HL-60 (cell line): ENCODE results near the gene IGLL5.

Source experiments
- DNase-seq, 2 experiments: peaks; one replicate each; pipeline ENCODE4 v3.0.0-alpha.2; 2010 to 2020; ENCODE audit warnings: low read depth in 1 of 2, low spot score in 1 of 2
- H3K27ac ChIP-seq: fragments of 250-450 bp; sonication (Bioruptor Pico); replicated peaks from 2 replicates; pipeline ENCODE4 v1.5.1; 2020; ENCODE audit warnings: mild to moderate bottlenecking, moderate library complexity
- H3K27me3 ChIP-seq: fragments of 250-450 bp; sonication (Bioruptor Pico); 2 replicates; pipeline ENCODE4 v1.5.1; 2021; ENCODE audit warnings: mild to moderate bottlenecking, moderate library complexity; ENCODE audit not compliant: insufficient read depth, poor library complexity, severe bottlenecking
- H3K4me3 ChIP-seq: replicated peaks from 2 replicates; pipeline ENCODE4 v1.5.1; 2011; ENCODE audit warnings: mild to moderate bottlenecking, control low read depth, low read length; ENCODE audit not compliant: insufficient read depth
- GABPA ChIP-seq: IDR thresholded peaks from 2 replicates; pipeline ENCODE4 v1.6.1; 2012; ENCODE audit warnings: low read depth
- POLR2AphosphoS5 ChIP-seq: IDR thresholded peaks from 2 replicates; pipeline ENCODE4 v1.6.1; 2012; ENCODE audit warnings: low read depth
- SPI1 ChIP-seq: IDR thresholded peaks from 2 replicates; pipeline ENCODE4 v1.6.1; 2012; ENCODE audit warnings: low read depth, mild to moderate bottlenecking, borderline replicate concordance
- TF ChIP-seq, protein P1 (sequence below): IDR thresholded peaks from one replicate; pipeline ENCODE4 v1.5.1; 2011; ENCODE audit warnings: low read length, control low read depth, inconsistent platforms; ENCODE audit not compliant: insufficient read depth
- TF ChIP-seq, protein P2 (sequence below): IDR thresholded peaks from 2 replicates; pipeline ENCODE4 v1.6.1; 2012; ENCODE audit warnings: low read depth; ENCODE audit not compliant: insufficient replicate concordance

IGLL5 gene

DNA sequence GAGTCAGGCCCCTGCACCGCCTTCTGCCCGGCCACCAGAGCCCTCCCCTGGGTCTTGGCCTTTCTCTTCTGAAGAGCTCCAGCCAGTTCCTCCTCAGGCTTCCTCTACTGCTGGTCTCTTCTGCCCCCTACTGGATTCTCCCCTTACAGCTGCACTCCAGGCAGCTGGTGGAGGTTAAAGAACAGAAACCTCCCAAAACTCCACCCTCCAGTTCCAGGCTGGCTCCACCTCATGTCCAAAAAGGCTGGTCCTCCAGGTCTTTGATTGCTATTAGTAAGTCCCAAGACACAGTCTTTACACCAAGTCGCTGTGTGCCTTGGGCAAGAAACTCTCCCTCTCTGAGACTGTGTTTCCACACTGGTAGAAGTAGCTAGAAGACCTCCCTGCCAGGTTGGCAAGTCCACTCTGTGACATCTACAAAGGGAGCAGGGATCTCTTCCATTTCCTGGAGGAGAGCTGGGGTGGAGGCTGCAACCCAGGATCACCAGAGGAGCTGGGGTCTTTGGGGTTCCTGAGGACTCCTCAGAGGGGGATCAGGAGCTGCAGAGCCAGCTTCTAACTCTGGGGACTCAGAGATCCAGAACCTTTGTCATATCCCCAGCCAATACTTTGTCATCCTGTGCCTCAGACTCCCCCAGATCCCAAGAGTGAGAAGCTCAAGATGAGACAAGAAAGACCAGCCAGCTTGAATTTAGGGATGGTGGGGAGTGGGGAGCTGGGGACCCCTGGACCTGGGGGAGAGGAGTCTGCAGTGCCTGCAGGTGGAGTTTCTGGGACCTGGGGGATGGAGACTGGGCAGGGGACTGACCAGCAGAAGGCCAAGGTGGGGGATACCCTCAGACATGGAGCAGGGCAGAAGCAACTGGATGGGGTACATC, 3.4 kb upstream of the IGLL5 start:
- TF ChIP-seq POLR2AphosphoS5 (no peak), SPI1 (peak; percentile 73; the same call in 1 of the 2 replicates)
- TF ChIP-seq, protein P1, sequence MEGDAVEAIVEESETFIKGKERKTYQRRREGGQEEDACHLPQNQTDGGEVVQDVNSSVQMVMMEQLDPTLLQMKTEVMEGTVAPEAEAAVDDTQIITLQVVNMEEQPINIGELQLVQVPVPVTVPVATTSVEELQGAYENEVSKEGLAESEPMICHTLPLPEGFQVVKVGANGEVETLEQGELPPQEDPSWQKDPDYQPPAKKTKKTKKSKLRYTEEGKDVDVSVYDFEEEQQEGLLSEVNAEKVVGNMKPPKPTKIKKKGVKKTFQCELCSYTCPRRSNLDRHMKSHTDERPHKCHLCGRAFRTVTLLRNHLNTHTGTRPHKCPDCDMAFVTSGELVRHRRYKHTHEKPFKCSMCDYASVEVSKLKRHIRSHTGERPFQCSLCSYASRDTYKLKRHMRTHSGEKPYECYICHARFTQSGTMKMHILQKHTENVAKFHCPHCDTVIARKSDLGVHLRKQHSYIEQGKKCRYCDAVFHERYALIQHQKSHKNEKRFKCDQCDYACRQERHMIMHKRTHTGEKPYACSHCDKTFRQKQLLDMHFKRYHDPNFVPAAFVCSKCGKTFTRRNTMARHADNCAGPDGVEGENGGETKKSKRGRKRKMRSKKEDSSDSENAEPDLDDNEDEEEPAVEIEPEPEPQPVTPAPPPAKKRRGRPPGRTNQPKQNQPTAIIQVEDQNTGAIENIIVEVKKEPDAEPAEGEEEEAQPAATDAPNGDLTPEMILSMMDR = peak; percentile 86
- DNase-seq = peak; percentile 46 to 82
- H3K27me3 ChIP-seq = no peaks in the 10 kb centered on the region
- no peak overlapping the region for H3K27ac ChIP-seq
- no peak overlapping the region for H3K4me3 ChIP-seq

DNA sequence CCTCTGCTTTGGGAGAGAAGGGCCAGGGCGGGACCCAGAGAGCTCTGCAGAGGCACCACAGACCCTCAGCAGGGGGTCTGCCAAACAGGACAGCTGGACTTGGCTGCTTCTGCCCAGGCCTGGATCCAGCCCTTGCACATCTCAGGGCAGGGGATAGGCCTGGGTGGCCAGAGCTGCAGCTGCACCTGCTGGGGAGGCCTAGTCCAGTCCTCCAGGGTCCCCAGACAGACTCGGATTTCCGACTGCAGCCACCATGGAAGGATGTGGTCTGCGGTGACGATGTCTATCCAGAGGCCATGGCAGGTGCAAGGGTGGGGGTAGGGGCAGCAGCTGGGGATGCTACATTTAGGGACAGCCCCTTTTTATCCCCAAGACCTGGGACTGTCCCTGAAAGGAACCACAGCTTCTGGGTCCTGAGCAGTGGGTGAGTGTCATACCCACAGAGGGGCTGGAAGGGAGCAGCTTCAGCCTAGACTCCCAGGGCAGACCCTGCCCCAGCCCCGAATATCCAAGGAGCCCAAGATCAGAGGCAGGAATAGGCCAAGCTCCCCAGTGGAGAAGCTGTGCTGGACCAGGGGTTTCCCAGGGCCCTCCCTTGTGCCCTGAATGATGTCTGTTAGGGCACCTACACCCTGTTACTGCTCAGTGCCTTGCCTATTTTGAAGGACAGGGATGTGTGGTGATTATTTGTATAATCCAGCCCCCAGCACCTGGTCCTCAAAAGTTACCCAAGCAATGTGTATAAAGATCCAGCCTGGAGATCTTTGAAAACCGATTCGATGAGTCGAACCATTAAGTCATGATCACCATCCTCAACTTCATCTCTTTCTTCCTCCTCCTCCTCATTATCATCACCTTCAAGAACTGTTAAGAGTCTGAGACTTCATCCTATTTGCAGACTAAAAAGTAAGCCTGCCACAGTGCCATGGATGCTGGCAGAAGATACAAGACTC, 2.5 kb upstream of the IGLL5 start:
- no peaks in the 10 kb centered on the region for H3K27me3 ChIP-seq
- no peak for DNase-seq
- H3K27ac ChIP-seq = no peak overlapping the region
- TF ChIP-seq SPI1 (no peak), GABPA (no peak), POLR2AphosphoS5 (no peak)
- TF ChIP-seq, protein P2, sequence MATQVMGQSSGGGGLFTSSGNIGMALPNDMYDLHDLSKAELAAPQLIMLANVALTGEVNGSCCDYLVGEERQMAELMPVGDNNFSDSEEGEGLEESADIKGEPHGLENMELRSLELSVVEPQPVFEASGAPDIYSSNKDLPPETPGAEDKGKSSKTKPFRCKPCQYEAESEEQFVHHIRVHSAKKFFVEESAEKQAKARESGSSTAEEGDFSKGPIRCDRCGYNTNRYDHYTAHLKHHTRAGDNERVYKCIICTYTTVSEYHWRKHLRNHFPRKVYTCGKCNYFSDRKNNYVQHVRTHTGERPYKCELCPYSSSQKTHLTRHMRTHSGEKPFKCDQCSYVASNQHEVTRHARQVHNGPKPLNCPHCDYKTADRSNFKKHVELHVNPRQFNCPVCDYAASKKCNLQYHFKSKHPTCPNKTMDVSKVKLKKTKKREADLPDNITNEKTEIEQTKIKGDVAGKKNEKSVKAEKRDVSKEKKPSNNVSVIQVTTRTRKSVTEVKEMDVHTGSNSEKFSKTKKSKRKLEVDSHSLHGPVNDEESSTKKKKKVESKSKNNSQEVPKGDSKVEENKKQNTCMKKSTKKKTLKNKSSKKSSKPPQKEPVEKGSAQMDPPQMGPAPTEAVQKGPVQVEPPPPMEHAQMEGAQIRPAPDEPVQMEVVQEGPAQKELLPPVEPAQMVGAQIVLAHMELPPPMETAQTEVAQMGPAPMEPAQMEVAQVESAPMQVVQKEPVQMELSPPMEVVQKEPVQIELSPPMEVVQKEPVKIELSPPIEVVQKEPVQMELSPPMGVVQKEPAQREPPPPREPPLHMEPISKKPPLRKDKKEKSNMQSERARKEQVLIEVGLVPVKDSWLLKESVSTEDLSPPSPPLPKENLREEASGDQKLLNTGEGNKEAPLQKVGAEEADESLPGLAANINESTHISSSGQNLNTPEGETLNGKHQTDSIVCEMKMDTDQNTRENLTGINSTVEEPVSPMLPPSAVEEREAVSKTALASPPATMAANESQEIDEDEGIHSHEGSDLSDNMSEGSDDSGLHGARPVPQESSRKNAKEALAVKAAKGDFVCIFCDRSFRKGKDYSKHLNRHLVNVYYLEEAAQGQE = no peak
- TF ChIP-seq, protein P1 = no peak
- H3K4me3 ChIP-seq = no peak overlapping the region

DNA sequence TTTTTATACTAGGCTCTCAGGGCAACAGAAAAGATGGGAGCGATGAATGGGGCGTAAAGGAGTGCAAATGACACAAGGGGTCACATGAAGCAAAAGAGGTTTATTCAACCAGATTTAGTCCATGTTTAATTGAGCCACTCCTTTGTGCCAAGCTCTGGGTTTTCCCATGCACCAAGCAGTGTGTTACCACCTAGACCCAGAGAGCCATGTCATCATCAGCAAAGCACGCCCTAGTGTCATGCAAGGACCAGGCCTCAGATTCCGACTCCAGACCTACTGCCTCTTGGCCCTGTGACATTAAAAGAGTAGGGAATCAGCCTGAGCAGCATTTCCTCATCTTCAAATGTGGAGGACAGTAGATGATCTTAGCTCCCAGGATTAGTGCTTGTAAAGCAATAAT, 1.1 kb upstream of the IGLL5 start:
- H3K4me3 ChIP-seq = no peak overlapping the region
- TF ChIP-seq POLR2AphosphoS5 (no peak), SPI1 (no peak), GABPA (no peak)
- TF ChIP-seq, protein P2 = no peak
- TF ChIP-seq, protein P1 = no peak
- H3K27ac ChIP-seq = no peak overlapping the region
- no peak for DNase-seq
- H3K27me3 ChIP-seq = peaks cover 2% of the 10 kb centered on the region
